SK-MEL-5 (cell line): ENCODE data around the gene RALGAPA1. TPM values are rescaled to one million over a fixed set of nuclear protein-coding genes. Genes with fewer than 3 reads are reported as not detected.
"Not testable (repeated sequence)": the region's sequence is repeated elsewhere in the genome, so short reads cannot be mapped to it uniquely, and the experiment has no call there.

ENCODE experiments used
- DNase-seq: peaks from one replicate; pipeline ENCODE4 v3.0.0-alpha.2; 2016; ENCODE audit warnings: low read depth, low spot score
- in situ Hi-C: cut with HindIII; loops from 2 replicates; pipeline ENCODE4 v1.10.0; 2016; ENCODE audit warnings: low sequenced_read_pairs, high pct_unique_total_duplicates, low pct_unique_long_range_greater_than_20kb
- total RNA-seq: library from RNA; depleted of rRNA; stranded (reverse); fragments of >200 nt; shearing (Covaris generic); gene quantifications from 2 replicates; pipeline ENCODE4 v1.2.3, GENCODE V29; 2014

Gene RALGAPA1
- total RNA-seq, 1 experiment from 2014 or later = 18.7 TPM

DNA sequence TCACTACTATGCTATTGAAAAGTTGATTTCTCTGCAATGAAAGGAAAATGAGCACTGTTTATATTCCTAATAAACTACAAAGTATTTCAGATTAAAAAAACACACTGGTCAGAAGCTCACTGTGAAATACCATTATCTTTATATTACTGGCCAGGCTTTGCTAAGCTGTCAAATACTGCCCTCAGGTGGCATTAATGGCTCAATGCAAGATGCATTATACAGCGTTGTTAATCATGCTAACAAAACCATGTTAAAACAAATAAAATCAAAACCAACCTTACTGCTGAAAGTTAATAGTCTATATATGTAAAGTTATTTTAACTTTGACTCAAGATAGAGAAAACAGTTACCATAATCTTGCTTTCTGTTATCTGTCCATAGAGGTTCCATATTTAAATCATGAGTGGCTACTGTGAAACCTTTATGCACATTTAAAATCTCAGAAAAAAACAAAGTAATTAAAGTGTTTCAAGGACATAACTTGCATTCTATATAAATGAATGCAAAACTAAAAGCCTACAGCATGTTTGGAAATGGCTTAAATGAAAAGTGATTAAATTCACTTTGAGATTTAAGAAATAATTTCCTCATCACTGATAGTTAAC is 121.7 kb downstream of the RALGAPA1 start:
- in situ Hi-C loops = loop anchor here (25.0 kb wide), 2 partner anchors 125 to 250 kb away; no protein-coding TSS in a partner anchor

DNA sequence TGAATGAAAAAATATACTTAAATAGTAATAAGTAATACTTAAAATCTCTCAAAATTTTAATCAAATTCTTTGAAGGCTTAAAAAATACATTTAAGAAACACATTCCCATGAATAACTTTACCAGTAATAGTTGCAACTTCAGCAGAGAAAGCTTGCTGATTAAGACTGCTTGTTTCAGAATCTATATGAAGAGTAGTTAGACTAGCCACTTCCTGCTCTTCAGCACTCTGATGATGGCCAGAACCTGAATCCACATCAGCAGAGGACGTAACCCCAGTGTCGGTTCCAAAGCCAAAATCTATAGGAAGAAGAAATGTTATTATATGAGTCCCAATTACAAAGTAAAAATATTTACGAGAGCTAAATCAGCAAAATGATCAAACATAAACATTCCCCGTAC is 125.4 kb downstream of the RALGAPA1 start:
- not testable (repeated sequence) for DNase-seq
- in situ Hi-C loops = loop anchor here (25.0 kb wide), 2 partner anchors 121 to 246 kb away; no protein-coding TSS in a partner anchor

More for the DNA sequence above, 121.7 kb downstream of the RALGAPA1 start:
- peak; percentile 68 for DNase-seq

DNA sequence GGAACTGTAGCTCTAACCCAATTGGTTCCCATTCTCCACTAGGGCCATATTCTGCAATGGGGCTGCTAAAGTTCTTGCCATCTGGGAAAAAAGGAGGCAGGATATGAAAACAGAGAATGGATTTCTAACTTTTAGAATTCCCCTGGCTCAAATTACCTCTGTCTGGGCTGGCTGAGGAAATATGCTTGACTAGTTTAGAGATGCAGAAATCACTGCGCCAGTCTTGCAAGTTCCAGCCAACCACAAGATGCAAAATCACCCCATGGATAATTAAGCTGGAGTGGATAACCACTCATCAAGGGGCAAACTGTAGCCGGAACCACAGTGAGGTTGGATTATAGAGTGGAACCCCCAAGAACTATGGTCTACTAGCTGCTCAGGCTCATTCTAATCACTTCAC is 126.3 kb downstream of the RALGAPA1 start:
- in situ Hi-C loops = loop anchor here (25.0 kb wide), 2 partner anchors 121 to 246 kb away; no protein-coding TSS in a partner anchor
- DNase-seq = no peak

DNA sequence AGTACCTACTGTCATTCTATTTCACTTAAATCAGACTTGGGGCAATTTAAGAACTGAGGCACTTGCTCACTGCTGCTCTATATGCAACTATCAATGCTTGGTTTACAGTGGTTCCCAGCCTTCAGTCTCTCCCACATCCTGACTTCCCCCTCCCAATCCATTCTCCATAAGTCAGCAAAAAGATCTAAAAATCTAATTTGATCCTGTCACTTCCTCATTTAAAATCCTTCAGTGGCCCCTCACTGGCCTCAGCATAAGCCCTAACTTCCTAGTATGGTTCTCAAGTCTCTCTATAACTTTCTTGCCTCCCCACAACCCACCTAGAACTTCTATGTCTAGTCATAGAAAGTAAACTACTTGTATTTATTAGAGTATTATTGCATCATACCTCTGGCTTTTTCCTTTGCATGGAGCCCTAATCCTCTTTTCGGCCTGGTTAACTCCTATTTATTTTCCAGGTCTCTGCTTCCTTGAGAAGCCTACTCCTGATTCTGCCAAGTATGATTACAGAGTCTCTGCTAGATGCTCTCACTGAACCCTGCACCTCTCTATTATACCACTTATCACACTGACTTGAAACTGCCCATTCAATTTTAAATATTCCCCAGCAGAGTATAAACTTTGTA is 130.6 kb downstream of the RALGAPA1 start:
- DNase-seq = no peak
- in situ Hi-C loops = loop anchor here (25.0 kb wide), 2 partner anchors 116 to 241 kb away; no protein-coding TSS in a partner anchor

DNA sequence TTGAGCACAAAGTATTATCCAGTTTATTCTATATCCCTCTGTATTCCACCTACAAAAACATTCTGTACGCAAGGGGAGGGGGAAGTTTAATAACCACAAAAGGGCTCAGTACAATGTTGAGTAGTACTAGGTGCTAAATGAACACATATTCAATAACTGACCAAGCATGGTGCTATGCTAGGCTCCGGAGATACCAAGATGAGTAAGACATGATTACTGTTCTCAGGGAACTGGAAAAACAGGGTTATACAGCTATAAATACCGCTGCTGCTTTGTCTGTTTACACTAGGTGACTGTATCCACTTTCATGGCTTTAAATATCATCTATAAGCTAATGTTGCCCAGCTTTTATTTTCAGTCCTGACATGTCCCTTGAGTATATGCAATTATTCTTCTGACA is 139.3 kb downstream of the RALGAPA1 start:
- no peak for DNase-seq
- in situ Hi-C loops = no loop called here

DNA sequence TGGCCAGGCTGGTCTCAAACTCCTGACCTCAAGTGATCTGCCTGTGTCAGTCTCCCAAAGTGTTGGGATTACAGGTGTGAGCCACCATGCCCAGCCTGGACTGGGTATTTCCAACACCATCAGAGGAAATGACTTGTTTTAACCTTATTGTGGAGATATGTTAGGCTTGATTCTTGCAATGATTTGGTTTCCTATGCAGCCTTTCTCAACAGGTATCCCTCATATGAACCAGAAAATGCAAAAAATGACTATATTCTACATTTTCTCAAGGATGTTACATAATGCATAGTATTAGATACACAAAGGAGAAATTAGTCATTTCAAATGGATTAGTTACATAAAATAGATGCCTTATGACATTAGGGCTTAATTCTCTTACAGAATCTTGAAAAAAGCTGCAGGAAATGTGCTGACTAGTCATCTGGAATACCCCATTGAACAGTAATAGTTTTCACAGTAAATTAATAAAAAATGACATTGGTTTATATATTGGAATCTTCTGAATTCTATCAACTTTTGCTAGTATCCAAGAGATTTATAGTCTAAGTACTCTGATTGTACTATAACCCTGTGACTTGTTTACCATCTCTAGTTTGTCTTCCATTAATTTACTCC is 142.6 kb downstream of the RALGAPA1 start:
- DNase-seq = no peak
- in situ Hi-C loops = no loop called here

DNA sequence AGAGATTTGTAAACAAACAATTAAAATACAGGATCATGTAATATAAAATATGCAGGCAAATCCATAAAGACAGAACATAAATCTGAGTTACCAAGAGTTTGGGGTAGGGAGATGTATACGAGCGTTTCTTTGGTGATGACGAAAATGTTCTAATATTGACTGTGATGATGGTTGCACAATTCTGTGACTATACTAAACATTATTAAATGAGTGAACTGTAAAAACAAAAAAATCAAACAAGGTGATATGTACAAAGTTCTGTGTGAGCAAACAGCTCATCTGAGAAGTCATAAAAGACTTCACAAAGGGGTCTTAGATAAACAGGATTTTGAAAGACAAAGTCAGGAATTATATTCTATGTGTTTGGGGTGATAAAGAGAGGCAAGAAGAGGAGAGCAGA is 147.2 kb downstream of the RALGAPA1 start:
- DNase-seq = no peak
- in situ Hi-C loops = no loop called here

DNA sequence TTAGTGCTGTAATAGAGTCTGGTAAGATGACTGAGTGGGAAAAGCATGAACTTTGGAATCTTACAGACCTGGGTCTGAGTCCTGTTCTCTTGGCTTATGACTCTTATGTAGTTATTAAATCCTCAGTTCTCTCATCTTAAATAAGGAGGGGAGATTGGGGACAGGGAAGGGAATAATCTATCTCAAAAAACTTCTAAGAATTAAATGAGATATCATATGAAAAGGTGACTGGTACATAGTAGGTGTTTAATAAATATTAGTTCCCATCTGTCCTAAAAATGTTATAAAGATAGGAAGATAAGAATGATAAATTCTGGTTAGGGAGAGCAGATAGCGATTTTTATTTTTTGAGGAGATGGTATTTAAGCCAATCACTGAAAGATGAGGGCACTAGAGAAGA is 156.1 kb downstream of the RALGAPA1 start:
- in situ Hi-C loops = no loop called here
- DNase-seq = no peak

DNA sequence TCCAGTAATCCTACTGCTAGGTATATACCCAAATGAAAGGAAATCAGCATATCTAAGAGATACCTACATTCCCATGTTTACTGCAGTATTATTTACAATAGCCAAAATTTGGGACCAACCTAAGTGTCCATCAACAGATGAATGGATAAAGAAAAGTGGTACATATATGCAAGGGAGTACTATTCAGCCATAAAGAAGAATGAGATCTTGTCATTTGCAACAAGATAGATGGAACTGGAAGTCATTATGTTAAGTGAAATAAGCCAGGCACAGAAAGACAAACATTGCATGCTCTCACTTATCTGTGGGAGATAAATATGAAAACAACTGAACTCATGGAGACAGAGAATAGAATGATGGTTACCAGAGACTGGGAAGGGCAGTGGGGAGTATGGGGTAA is 165.6 kb downstream of the RALGAPA1 start:
- in situ Hi-C loops = no loop called here
- no peak for DNase-seq

DNA sequence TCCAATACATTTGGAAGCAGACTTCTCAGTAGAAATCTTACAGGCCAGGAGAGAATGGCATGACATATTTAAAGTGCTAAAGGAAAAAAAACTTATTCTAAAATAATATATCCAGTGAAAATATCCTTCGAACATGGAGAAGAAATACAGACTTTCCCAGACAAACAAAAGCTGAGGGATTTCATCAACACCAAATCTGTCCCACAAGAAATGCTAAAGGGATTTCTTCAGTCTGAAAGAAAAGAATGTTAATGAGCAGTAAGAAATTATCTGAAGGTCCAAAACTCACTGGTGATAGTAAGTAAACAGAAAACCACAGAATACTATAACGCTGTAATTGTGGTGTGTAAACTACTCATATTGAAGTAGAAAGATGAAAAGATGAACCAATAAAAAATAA is 171.2 kb downstream of the RALGAPA1 start:
- in situ Hi-C loops = no loop called here
- DNase-seq = no peak

DNA sequence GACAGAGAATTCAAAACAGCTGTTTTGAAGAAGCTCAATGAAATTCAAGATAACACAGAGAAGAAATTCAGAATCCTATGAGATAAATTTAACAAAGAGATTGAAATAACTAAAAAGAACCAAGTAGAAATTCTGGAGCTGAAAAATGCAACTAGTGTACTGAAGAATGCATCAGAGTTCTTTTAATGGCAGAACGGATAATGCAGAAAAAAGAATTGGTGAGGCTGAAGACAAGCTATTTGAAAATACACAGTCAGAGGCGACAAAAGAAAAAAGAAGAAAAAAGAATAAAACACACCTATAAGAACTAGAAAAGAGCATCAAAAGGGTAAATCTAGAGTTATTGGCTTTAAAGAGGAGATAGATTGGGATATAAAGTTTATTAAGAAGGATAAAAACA is 171.8 kb downstream of the RALGAPA1 start:
- in situ Hi-C loops = no loop called here
- no peak for DNase-seq

DNA sequence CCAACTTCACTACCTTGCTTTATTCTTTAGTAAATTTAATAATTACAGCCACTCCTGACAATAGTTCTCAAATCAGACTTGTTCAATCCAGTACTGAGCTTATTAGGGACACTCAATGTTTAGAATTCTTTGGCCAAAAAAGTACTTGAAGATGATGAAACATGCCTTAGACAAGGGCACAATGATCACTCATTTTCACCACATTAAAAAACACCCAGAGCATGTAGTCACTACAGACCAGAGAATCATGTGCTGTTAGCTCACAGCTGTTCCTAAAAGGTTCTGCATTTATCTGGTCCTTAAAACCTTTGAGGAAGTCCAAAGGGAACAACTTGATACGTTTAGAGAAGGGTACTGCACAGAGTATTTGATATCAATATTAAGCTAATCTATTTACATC is 176.4 kb downstream of the RALGAPA1 start:
- DNase-seq = no peak
- in situ Hi-C loops = no loop called here

DNA sequence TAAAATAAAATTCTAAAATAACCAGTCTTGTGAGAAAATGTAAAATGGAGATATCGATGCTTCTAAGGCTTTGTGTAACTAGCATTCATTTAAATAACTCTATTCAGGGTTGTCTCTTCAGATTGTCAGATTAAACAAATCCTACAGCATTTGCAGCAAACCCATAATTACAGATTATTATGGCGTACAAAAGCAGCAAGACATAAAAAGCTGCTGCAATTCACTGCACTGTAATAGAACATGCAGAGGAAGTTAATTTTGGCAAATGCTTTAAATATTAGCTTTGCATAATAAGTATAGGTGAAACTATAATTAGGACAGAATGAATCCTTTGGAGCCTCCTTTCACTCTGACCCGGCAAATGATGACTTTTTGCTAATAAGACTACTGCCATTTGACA is 176.8 kb downstream of the RALGAPA1 start:
- in situ Hi-C loops = no loop called here
- DNase-seq = no peak

DNA sequence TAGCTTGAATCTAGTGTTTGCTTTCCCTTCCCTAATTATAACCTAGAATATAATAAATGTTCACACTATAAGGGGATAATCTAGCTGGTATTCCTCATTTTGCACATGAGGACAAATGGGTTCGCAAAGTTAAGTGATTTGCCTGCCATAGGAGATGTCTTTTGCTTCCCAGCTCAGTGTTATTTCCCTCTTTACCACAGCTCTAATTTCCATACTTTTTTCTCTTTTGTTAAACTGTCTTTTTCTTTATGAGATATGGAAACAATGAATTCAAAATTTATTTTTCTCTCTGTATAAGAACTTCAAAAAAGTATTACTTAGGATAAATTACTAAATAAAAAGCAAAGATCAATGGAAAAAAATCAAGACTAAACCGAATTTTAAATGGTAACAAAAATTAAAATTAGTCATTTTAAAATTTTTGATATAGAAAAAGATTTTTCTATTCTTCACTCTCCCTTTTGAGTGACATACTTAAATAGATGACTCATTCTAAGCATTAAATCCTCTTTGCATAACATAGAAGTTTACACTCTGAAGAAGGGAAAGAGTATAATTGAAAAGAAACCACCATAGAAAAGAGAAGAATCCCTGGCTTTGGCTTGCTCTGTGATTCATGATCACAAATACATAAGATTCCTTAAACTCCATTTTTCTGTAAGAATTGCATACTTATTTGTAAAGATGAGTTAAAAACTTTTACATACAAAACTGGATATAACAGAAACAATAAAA is 177.9 kb downstream of the RALGAPA1 start:
- in situ Hi-C loops = no loop called here
- no peak for DNase-seq

DNA sequence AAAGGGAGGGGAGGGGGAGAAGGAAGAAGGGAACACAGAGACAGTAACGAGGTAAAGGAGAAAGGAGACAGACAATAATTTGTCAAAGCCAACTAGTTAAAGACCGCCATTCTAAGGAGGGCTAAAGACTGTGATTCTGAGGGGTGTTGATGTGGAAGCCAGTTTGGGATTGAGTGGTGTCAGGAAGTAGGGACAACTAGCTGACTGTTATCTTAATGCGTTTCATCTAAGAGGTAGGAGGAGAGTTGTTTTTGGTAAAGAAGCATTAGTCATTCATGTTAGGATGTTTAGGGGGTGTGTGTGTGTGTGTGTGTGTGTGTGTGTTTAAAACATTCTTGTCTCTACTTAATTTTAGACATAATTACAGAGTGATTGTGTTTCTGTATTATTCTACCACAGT is 180.1 kb downstream of the RALGAPA1 start:
- no peak for DNase-seq
- in situ Hi-C loops = no loop called here

DNA sequence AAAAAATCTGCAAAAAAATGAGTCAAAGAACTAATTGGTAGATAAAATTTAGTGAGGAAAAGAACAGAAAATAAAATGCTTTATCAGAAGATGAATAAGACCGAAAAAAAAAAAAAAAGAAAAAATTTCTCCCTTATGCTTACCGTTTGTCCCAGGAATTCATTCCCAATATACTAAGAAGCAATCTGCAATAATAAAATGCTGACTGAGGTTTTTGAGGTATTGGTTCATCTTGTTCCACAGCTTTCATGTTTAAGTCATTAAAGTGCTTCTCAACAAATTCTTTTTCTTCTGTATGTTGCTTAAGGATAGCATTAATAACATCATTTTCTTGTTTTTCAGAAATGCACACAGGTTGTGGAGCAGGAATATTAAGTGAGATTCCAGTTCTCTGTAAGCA is 182.1 kb downstream of the RALGAPA1 start:
- in situ Hi-C loops, DNase-seq: not testable (repeated sequence)

DNA sequence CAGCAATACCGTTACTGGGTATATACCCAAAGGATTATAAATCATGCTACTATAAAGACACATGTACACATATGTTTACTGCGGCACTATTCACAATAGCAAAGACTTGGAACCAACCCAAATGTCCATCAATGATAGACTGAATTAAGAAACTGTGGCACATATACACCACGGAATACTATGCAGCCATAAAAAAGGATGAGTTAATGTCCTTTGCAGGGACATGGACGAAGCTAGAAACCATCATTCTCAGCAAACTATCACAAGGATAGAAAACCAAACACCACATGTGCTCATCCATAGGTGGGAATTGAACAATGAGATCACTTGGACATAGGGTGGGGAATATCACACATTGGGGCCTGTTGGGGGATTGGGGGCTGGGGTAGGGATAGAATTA is 187.1 kb downstream of the RALGAPA1 start:
- not testable (repeated sequence) for DNase-seq

DNA sequence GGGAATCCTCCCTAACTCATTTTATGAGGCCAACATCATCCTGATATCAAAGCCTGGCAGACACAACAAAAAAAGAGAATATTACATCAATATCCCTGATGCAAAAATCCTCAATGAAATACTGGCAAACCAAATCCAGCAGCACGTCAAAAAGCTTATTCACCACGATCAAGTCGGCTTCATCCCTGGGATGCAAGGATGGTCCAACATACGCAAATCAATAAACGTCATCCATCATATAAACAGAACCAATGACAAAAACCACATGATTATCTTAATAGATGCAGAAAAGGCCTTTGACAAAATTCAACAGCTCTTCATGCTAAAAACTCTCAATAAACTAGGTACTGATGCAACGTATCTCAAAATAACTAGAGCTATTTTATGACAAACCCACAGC is 189.1 kb downstream of the RALGAPA1 start:
- in situ Hi-C loops = not testable (repeated sequence)

More for the DNA sequence above, 187.1 kb downstream of the RALGAPA1 start:
- in situ Hi-C loops = not testable (repeated sequence)

More for the DNA sequence above, 189.1 kb downstream of the RALGAPA1 start:
- not testable (repeated sequence) for DNase-seq
